Daoy (cell line): Measurements from ENCODE around the gene MINAR1. TPM values are rescaled to one million over a fixed set of nuclear protein-coding genes. Genes with fewer than 3 reads are reported as not detected.

Experiments
- DNase-seq: peaks from one replicate; pipeline ENCODE4 v3.0.0-alpha.2; 2015; ENCODE audit warnings: low read depth
- total RNA-seq: library from RNA; depleted of rRNA; stranded (reverse); fragments of >200 nt; shearing (Covaris generic); gene quantifications from 2 replicates; pipeline ENCODE4 v1.2.3, GENCODE V29; 2014

The MINAR1 gene
- total RNA-seq, 1 experiment from 2014 or later: 1.3 TPM

DNA sequence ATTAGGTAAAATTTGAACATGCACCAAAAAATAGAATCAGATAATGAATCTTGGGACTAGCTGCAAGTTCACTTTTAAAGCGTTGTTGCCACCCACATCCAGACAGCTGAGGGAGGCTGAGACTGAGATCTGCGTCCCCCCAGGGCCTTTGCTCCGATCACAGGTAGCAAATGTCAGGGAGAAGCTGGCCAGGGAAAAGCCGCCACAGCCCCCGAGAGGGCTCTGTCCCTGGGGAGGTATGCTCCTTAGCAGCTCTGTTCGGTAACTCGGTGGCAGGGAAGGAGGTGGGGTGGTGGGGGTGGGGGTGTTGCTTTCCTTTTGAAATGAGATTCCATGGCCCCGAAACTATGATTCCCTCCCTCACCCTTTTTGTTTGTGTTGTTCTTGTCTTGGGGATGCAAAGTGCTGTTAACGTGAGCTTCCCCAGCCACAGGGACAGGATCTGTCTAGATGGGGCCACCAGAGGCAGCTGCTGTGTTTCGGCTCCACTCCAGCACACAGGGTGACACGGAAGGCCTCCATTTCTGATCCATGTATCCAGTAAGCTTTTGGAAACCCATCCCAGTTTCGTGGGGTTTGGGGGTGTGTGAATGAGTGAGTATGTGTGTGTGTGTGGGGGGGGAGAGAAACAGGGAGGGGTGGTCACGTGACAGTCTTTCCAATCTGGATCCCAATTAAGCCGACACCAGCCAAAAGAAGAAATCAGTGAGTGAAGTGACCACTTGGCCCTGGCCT, 1.1 kb upstream of the MINAR1 start:
- no peak for DNase-seq

GRCh38 chr15:79432345-79433275, 474 bp downstream of the MINAR1 start:
- no peak for DNase-seq

- DNase-seq: no peak
These were observed 1.3 kb downstream of the MINAR1 start for GRCh38 chr15:79433276-79433990.

- DNase-seq: no peak
These were observed 2.2 kb downstream of the MINAR1 start for GRCh38 chr15:79434361-79434760.

DNA sequence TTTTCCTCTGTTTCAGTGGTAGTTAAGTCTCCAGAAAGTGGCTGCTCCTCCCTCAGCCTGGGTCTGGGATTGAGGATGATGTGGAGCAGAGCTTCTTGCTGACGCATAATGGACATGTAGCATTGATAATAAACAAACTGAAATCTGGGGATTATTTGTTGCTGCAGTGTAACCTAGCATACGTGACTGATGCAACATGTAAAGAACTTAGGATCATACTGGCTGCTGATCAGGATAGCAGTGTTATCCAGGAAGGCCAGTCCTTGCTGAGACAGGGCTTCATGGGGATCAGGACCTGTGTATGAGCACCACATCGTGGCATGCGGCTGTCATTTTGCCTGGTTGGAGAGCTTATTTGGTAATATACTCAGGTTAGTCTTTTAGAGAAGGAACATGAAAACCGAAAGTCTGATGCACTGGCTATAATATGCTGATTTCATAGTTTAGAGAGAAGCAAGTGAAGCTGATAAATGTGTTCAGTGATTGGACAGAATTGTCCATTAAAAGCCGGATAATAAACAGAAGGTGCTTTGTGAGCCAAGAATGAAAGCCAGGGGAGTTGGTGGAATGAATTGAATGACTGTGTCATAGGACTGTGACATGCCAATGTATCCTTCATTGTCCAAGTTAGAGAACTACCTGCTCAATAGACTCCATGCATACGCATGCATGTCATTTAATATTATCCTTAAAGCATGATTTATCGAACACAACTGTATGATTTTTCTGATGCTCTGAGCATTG, 4.1 kb downstream of the MINAR1 start:
- DNase-seq: no peak

DNA sequence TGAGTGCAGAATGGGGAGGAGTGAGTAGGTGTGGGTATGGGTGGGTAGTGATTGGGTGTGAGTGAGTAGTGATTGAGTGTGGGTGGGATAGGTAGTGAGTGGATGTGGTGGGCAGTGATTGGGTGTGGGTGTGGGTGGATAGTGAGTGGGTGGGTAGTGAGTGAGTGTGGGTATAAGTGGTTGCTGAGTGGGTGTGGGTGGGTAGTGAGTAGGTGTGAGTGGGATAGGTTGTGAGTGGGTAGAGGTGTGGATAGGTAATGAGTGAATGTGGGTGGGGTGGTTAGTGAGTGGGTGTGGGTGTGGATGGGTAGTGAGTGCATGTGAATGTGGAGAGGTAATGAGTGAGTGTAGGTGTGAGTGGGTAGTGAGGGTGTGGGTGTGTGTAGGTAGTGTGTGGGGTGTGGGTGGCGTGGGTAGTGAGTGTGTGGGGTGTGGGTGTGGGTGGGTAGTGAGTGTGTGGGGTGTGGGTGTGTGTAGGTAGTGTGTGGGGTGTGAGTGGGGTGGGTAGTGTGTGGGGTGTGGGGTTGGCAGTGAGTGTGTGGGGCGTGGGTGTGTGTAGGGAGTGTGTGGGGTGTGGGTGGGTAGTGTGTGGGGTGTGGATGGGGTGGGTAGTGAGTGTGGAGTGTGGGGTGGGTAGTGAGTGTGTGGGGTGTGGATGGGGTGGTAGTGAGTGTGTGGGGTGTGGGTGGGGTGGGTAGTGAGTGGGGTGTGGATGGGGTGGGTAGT, 5.3 kb downstream of the MINAR1 start:
- no peak for DNase-seq

- DNase-seq: no peak
These were observed 7.1 kb downstream of the MINAR1 start for GRCh38 chr15:79439236-79439635.

DNA sequence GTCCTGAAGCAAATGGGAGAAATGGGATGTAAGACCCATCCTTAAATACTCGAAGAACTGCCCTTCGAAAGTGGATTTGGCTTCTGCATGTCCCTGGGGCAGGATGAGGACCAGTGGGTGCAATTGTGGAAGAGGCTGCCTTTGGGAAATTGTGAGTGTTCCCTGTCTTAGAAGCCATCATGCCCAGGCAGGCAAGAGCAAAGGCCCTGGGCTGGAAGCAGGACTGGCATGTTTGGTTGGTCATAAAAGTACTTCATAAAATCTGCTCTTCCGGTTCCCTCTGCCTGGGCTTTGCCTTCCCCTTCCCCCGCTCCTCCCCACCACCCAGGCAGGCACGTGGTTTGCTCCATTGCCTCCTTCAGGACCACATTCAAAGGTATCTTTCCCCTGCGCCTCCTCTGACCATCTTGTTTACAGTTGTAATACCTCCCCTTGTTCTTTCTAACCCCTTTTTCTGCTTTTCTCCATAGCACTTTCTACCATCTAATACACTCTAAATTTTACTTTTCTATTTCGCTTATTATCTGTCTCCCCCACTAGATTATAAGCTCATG, 8.3 kb downstream of the MINAR1 start:
- DNase-seq: no peak

DNA sequence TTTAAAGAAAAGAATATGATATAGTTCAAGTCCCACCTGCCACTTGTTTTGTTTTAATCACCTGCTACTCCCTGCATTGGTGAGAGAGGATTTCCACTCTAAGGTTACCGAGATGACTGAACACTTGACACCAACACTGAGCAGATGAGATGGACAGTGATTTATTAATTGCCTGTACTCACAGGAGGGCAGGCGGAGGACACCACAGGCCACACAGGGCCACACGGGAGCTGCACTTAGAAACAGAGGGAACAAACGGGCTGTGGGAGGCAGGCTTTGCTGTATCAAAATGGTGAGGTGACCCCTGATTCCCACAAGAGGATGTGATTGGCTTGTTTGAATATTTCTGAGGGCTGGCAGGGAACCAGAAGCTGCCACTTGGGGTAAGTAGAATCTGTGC, 10.8 kb downstream of the MINAR1 start:
- DNase-seq: no peak

DNA sequence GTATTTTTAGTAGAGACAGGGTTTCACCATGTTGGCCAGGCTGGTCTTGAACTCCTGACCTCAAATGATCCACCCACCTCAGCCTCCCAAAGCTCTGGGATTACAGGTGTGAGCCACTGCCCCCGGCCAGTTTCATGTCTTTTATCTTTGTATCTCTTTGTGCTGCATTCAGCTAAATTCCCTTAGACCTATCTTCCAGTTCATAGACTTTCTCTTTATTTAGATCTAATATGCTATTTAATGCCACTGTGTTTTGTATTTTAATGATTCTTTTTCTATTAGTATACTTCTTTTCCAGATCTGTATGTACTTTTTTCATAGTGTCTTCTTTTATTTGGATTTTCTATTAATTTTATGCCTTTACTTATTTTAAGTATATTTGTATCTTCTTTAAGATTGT, 14.9 kb downstream of the MINAR1 start:
- DNase-seq: no peak

- DNase-seq: no peak
These were observed 18.5 kb downstream of the MINAR1 start for GRCh38 chr15:79450648-79451047.

DNA sequence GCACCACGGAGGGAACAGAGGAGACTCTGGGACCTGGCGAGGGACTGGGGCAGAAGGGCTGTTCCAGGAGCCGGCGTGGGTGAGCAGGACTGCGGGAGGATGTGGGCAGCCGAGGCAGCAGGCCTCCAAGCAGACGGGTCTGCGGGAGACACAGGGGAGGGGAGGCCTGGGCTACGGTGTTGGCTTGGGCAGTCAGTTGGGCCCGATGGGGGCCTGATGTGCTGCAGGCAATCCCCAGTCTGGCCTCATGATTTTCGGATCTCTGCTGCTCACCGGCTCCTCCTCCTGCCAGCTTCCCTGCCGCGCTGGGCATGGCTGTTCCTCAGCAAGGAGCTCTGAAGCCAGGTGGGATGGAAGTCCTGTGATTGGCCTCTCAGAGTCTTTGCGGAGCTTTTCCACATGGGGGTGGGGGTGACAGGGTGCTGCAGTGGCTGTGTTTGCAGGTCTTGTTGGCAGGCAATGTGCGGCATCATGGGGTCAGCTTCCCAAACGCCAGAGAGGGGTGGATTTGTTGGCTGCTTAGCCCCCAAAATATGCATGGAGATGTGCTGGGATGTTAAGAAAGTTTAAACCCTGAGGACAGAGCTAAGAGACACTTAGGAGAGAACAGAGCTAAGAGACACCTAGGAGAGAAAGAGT, 19.3 kb downstream of the MINAR1 start:
- DNase-seq: no peak

DNA sequence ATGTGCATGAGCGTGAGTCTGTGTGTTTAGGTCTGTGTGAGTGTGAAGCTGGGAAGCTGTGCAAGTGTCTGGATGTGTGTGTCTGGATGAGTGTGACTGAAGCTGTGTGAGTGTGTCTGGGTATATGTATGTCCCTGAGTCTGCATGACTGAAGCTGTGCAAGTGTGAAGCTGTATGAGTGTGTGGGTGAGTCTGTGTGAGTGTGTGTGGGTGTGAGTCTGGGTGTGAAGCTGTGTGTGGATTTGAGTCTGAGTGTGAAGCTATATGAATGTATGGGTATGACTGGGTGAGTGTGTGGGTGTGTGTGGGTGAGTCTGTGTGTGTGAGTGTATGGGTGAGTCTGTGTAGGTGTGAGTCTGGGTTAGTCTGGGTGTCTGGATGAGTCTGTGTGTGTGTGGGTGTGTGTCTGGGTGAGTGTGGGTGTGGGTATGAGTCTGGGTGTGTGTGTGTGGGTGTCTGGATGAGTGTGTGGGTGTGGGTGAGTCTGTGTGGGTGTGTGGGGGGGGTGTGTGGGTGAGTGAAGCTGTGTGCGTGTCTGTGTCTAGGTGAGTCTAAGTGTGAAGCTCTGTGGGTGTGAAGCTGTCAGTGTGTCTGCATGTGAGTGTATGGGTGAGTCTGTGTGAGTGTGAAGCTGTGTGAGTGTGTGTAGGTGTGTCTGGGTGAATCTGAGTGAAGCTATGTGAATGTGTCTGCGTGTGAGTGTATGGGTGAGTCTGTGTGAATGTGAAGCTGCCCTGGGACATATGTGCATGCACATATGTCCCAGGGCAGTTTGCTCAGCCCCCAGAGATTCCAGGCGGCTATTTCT, 20.3 kb downstream of the MINAR1 start:
- no peak for DNase-seq

DNA sequence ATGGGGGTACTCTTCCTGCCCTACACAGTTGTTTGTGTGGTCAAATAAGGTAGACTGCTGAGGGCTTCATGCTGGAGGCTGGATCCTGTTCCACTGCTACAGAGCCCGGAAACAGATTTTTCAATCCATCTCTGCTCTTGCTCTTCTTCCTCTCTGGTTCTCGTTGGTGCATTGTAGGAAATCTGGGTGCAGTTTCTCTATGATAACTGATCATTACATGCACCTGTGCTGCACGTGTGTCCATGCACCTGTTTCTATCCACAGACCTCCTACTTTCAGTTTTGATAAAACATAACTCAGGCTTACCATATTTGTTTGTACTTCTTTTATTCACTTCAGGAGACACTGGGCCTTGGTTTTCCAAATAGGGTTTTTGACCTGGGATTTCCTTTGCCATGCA, 21.3 kb downstream of the MINAR1 start:
- no peak for DNase-seq

DNA sequence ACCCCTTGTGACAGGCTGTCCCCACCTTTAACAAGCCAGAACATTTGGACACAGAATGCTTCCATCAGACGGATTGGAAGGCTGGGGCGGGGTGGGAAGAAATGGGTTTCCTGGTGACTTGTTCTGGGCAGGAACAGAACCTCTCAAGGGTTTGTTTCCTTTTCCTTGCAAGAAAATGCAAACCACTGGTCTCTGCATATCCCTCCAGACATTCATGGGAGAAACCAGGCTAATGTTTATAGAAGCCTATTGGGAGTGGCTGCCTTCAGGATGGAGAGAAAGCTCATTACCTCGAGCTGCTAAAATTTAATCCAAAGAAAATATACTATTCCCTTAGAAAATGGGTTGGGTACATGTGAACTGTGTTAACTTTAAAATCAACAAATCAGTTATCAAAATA, 21.9 kb downstream of the MINAR1 start:
- DNase-seq: no peak

DNA sequence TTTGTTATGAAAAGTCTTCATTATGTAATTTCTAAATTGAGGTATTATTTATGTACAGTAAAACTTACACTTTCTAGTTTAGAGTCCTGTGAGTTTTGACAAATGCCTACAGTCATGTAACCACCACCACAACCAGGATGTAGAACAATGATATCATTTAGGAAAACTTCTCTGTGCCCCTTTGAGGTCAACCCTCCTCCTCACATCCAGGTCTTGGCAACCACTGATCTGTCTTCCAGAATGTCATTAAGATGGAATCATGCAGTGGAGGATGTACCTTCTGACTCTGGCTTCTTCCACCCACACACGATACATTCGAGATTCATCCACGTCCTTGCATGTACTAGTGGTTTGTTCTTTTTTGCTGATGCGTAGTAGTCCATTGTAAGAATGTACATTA, 23.2 kb downstream of the MINAR1 start:
- DNase-seq: peak; percentile 18

- no peak for DNase-seq
These were observed 23.8 kb downstream of the MINAR1 start for GRCh38 chr15:79455943-79456342.

DNA sequence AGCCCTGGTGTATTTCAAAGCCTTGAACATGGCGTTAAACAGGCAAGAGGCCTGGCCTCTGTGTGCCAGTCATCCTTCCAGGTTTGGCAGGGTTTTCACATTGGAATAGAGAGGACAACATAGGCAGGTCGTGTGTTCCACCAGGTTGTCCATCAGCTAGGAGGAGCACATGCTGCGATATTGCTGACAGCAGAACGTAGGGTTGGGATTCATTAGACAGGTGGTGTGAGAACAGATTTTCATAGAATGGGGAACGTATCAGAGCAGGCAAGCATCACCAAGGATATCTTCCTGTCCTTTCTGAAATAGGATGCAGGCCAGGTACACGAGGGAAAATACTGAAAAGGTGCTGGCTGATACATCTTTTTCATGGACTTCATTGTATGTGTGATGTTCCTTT, 26.4 kb downstream of the MINAR1 start:
- no peak for DNase-seq

DNA sequence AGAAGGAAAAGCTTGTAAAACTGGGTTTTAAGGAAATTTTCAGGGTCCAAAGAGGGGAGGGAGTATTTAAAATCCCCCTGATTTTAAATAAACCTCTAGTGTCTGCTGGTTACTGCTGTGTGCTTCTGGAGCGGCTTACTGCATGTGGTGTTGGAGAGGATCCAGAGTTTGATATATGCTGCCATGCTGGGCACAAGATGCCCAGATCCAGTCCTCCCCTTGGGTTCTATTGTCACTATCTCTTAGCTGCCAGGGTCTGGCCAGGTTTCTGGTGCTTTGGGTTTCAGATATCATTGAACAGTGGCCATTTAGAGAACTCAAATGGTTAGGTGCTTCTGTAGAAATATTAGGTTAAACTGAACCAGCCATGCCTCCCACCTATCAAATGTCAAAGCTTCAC, 27.5 kb downstream of the MINAR1 start:
- no peak for DNase-seq
